Dermis microvascular lymphatic vessel endothelial cell (primary cell): Measurements from ENCODE around the gene PTPRU. TPM values are rescaled to one million over a fixed set of nuclear protein-coding genes. Genes with fewer than 3 reads are reported as not detected.

Source experiments
- DNase-seq, 2 donors: peaks; one replicate each; pipeline versions ENCODE4 v3.0.0 to v3.0.0-alpha.2; 2010; ENCODE audit warnings: low read depth in 2 of 2
- total RNA-seq: library from RNA; depleted of rRNA; stranded (reverse); fragments of >200 nt; gene quantifications from 2 replicates; pipeline ENCODE4 v1.2.1, GENCODE V29; 2014

PTPRU gene
- total RNA-seq: 2.4 and 3.1 TPM in 2 replicates

GRCh38 chr1:29235955-29236711 is at the start of gene PTPRU:
TSS of gene PTPRU (plus strand) at chr1:29236522. CDS start at chr1:29236645, 123 bp downstream.
- DNase-seq: peak in 1 of 2 donors; percentile 76

- no peak for DNase-seq
Observed at GRCh38 chr1:29186707-29187106, 49.6 kb upstream of the PTPRU start.

GRCh38 chr1:29190718-29191117 is 45.6 kb upstream of the PTPRU start:
- DNase-seq: no peak

DNA sequence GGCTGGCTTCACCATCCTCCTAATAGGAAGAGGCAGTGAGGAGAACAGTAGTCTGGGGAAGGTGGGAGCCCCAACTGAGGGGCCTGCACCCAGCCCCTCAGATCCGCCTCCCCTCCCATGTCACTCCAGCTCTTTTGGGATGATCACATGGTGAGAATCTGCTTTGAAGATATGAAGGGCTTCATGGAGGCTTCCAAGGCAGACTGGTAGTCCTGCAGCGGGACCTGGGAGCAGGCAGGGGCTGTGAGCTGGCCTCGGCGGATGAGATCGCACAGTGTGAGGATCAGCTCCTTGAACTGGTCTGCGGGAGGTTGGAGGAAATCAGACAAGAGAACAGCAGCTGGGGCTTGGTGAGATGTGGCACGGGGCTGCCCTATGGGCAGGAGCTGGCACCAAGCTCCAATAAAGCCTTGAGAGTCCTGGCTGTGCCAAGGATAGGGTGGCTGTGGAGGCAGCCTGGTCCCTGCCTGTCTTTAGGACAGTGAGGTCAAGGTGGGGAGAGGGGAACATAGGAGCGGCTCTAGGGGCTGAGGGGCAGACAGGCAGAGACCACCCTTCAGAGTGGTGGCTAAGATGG is 42.4 kb upstream of the PTPRU start:
- DNase-seq: no peak

DNA sequence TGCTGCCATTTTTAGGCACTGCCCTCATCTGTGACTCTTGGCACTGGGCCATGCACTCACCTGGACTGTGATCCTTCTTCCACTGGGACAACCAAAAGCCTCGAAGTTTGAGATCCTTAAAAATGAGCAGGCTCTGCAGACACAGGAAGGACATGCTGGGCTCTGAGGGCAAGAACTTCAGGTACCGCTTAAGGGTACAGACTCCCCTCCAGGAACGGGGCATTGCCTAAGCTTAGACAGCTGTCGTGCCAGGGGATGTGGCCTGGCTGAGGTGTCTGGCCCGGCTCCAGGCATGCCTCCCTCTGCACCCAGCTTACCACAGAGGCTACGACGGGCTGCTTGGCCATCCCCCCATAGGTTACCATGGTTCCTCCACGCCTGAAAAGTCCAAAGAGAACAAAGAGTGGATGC is 40.4 kb upstream of the PTPRU start:
- DNase-seq: no peak

GRCh38 chr1:29196863-29197589 is 39.3 kb upstream of the PTPRU start:
- no peak for DNase-seq

- peak; percentile 9 to 59 for DNase-seq
Observed at GRCh38 chr1:29197590-29197924, 38.8 kb upstream of the PTPRU start.

- DNase-seq: no peak
Observed at GRCh38 chr1:29197993-29198392, 38.3 kb upstream of the PTPRU start.

GRCh38 chr1:29200906-29201594 is 35.3 kb upstream of the PTPRU start:
- no peak for DNase-seq

GRCh38 chr1:29201595-29202051 is 34.7 kb upstream of the PTPRU start:
- no peak for DNase-seq

GRCh38 chr1:29202053-29202452 is 34.3 kb upstream of the PTPRU start:
- no peak for DNase-seq

- peak; percentile 89 to 99 for DNase-seq
Observed at GRCh38 chr1:29202584-29203340, 33.6 kb upstream of the PTPRU start.

DNA sequence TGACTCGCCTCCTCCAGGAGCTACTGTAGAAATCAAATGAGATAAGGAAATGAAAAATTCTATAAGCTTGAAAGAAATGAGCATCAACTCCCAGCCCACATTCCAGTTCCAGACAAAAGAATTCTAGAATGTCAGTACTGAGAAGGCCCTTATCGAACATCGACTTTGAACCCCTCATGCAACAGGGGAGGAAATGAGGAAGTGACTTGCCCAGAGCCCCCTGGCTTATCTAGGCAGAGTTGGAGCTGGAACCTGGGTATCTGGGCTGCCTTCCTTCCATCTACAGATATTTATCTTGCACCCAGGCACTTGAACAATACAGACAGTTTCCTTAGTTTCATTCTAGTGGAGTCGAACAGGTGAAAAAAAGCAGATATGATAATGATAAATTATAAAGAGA is 27.9 kb upstream of the PTPRU start:
- DNase-seq: no peak

DNA sequence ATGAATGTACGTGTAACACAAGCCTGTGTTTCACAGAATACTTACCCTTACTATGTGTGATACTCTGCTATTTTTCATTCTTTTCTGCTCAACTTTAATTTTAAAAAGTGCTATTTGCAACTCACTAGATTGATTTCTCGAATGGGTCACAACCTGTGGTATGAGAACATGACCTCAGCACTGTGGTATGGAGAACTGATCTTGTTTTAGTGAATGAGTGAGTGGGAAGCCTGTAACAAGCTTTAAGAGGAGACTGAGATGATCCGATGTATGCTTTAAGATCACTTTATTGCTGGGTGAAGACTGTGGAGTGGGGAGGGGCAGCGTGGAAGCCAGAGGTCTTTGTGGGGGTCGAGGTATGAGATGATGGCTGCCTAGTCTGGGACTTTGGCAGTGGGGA is 27.1 kb upstream of the PTPRU start:
- no peak for DNase-seq

GRCh38 chr1:29210278-29211085 is 25.8 kb upstream of the PTPRU start:
- peak; percentile 29 to 86 for DNase-seq

DNA sequence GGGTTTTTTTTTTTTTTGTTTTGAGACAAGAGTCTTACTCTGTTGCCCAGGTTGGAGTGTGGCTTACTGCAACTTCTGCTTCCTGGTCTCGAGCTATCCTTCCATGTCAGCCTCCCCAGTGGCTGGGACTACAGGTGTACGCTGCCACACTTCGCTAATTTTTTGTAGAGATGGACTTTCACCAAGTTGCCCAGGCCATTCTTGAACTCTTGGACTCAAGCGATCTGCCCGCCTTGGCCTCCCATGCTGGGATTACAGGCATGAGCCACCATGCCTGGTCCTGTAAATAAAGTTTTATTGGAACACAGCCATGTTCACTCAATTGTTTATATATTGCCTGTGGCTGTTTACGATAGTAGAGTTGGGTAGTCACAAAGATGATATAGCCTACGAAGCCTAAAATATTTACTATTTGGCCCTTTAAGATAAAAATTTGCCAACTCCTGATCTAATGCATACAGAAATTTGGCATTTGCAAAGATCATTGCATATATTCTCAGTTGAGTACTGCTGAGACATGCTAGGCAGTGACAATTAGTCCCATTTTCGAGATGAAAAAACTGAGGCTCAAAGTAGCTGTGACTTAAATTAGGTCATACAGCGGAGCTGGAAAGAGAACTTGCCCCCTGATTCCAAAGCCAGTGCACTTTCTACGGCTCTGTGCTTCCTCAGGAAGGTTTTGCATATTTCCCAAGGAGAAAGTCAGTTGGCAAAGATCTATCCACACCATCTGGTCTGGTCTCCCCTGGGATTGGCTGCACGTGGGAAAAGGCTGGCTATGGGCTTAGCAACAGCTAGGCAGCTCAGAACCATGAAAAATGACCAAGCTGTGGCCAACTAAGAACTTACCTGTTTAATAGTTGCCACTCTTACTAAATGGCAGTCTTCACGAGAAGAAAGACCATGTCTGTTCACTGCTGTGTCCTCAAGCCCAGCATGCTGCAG is 25.0 kb upstream of the PTPRU start:
- DNase-seq: no peak

DNA sequence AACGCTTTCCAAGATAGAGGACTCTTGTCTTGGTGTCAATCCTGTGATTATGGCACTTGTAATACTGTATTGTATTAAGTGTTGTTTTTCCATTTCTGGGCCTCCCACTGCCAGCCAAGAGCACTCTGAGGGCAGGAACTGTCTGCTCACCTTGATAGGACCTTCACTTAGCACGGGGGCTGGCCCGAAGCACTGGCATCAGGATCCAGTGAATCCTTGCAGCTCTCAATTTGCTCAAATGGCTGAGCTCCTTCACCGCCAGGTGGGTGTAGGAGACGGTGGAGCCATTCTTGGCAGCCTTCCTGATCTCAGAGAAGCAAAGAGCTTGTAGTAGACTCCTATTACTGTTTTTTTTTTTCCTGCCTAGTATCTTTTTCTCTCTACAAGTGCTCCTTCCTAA is 23.3 kb upstream of the PTPRU start:
- DNase-seq: no peak

- no peak for DNase-seq
Observed at GRCh38 chr1:29217633-29218032, 18.7 kb upstream of the PTPRU start.

GRCh38 chr1:29218223-29218622 is 18.1 kb upstream of the PTPRU start:
- no peak for DNase-seq
